ENCODE measurements around the gene HMGXB3. TPM values are rescaled to one million over a fixed set of nuclear protein-coding genes. Genes with fewer than 3 reads are reported as not detected.

Gene HMGXB3
- polyA plus RNA-seq, 1 donor from 2014 or later: 66.6 TPM

DNA sequence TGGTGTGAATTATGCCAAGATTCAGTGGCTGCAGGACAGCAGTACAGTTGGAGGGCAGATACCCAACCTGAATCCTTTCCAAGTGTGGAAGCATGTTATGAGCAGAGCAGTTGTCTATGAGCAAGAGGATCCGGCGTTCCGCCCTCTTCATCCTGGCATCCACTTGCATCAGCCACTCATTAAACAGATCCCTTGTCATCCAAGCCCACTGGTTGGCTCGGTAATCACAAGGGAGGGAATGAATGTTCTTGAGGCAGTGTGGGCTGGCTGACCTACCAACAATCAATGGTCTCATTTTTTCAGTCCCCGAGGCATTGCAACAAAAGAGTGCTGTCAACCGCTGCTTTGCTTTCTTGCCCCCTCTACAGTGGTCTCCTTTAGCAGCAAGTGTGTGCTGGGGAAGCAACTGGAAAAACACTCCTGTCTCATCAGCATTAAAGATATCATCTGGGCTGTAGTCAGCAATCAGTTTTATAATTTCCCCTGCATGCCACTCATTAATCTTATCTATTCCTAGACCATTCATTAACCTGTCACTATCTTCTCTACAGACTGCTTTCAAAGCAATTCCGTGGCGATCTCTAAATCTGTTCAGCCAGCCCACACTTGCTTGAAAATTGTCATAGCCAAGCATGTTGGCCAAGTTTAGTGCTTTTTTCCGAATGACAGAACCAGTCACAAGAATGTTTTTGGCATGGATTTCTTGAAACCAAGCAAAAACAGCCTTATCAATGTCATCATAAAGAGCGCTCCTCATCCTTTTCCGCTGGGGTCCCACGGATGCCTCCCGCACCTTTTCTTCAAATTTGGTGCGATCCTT lies 4.9 kb upstream of the HMGXB3 start:
- Histone ChIP-seq H2AFZ (ENCODE audit: low read depth, low read length) (no peak overlapping the region), H3K9ac (ENCODE audit: low read length) (no peak overlapping the region), H3K9me3 (ENCODE audit: low read length) (no peaks in the 10 kb centered on the region), H3K36me3 (ENCODE audit: insufficient read depth, low read length) (no peaks in the 10 kb centered on the region), H3K27ac (ENCODE audit: low read length) (no peak overlapping the region), H3K79me2 (replicated peaks; ENCODE audit: insufficient read depth, low read length) (no peaks in the 10 kb centered on the region), H3F3A (ENCODE audit: insufficient read depth, low read length, poor library complexity, severe bottlenecking) (no peaks in the 10 kb centered on the region), H3K27me3 (ENCODE audit: insufficient read depth, low read depth, low read length) (no peaks in the 10 kb centered on the region), H3K4me2 (ENCODE audit: low read length) (no peak overlapping the region), H4K20me1 (ENCODE audit: insufficient read depth) (no peaks in the 10 kb centered on the region), H3K4me3 (ENCODE audit: low read length) (no peak overlapping the region), H3K9me2 (ENCODE audit: insufficient read depth, low read length) (no peaks in the 10 kb centered on the region)
- TF ChIP-seq EZH2 (IDR thresholded peaks at IDR 0.05; ENCODE audit: borderline replicate concordance, insufficient read depth, low read length, poor library complexity, severe bottlenecking) (no peak), MXI1 (conservative IDR thresholded peaks at IDR 0.05; ENCODE audit: poor library complexity, severe bottlenecking) (no peak), SMC3 (conservative IDR thresholded peaks at IDR 0.05; ENCODE audit: poor library complexity) (no peak), EP300 (conservative IDR thresholded peaks at IDR 0.05; ENCODE audit: poor library complexity, severe bottlenecking) (no peak), RAD21 (conservative IDR thresholded peaks at IDR 0.05) (no peak), TAF1 (IDR thresholded peaks at IDR 0.05; ENCODE audit: low read depth) (no peak), POLR2AphosphoS5 (IDR thresholded peaks at IDR 0.05) (no peak)
- TF ChIP-seq, protein P1, sequence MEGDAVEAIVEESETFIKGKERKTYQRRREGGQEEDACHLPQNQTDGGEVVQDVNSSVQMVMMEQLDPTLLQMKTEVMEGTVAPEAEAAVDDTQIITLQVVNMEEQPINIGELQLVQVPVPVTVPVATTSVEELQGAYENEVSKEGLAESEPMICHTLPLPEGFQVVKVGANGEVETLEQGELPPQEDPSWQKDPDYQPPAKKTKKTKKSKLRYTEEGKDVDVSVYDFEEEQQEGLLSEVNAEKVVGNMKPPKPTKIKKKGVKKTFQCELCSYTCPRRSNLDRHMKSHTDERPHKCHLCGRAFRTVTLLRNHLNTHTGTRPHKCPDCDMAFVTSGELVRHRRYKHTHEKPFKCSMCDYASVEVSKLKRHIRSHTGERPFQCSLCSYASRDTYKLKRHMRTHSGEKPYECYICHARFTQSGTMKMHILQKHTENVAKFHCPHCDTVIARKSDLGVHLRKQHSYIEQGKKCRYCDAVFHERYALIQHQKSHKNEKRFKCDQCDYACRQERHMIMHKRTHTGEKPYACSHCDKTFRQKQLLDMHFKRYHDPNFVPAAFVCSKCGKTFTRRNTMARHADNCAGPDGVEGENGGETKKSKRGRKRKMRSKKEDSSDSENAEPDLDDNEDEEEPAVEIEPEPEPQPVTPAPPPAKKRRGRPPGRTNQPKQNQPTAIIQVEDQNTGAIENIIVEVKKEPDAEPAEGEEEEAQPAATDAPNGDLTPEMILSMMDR (IDR thresholded peaks at IDR 0.05; ENCODE audit: poor library complexity, severe bottlenecking): no peak
- TF ChIP-seq, protein P2, sequence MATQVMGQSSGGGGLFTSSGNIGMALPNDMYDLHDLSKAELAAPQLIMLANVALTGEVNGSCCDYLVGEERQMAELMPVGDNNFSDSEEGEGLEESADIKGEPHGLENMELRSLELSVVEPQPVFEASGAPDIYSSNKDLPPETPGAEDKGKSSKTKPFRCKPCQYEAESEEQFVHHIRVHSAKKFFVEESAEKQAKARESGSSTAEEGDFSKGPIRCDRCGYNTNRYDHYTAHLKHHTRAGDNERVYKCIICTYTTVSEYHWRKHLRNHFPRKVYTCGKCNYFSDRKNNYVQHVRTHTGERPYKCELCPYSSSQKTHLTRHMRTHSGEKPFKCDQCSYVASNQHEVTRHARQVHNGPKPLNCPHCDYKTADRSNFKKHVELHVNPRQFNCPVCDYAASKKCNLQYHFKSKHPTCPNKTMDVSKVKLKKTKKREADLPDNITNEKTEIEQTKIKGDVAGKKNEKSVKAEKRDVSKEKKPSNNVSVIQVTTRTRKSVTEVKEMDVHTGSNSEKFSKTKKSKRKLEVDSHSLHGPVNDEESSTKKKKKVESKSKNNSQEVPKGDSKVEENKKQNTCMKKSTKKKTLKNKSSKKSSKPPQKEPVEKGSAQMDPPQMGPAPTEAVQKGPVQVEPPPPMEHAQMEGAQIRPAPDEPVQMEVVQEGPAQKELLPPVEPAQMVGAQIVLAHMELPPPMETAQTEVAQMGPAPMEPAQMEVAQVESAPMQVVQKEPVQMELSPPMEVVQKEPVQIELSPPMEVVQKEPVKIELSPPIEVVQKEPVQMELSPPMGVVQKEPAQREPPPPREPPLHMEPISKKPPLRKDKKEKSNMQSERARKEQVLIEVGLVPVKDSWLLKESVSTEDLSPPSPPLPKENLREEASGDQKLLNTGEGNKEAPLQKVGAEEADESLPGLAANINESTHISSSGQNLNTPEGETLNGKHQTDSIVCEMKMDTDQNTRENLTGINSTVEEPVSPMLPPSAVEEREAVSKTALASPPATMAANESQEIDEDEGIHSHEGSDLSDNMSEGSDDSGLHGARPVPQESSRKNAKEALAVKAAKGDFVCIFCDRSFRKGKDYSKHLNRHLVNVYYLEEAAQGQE (IDR thresholded peaks at IDR 0.05; ENCODE audit: borderline replicate concordance): no peak

DNA sequence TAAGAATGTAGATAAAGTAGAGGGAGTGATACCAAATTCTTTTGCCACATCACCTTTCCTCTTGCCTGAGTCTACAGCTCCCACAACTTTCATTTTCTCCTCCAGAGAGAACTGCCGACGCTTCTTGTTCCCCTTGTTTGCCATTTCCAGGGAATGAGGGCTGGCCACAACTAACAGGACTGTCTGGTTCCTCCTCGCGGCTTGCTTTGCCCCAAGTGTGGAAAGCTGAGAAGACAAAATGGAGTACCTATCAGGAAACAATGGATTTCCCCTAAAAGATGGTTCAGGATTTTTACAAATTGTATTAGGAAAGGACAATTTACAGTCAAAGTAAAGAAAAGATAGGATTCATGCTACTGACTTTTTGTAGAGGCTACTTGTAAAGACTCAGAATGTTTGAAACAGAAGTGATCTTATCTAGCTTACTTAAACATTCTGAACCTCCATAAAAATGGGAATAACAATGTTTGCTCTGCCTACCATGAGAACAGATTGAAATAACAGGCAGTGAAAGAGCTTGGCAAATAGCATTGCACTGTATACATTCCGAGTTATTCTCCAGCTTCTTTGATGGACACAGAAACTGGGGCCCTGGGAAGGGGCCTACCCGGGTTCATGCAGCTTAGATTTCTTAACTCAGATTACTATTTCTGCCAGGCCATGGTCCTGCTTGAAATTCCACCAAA lies 4.2 kb upstream of the HMGXB3 start:
- no peaks in the 10 kb centered on the region for H3K36me3 ChIP-seq (ENCODE audit: insufficient read depth, low read length)
- peaks cover 3% of the 10 kb centered on the region for H3K79me2 ChIP-seq (replicated peaks; ENCODE audit: insufficient read depth, low read length)
- no peak overlapping the region for H3K27ac ChIP-seq (ENCODE audit: low read length)
- no peaks in the 10 kb centered on the region for H3F3A ChIP-seq (ENCODE audit: insufficient read depth, low read length, poor library complexity, severe bottlenecking)
- H3K4me3 ChIP-seq (ENCODE audit: low read length): no peak overlapping the region
- no peaks in the 10 kb centered on the region for H4K20me1 ChIP-seq (ENCODE audit: insufficient read depth)
- no peaks in the 10 kb centered on the region for H3K9me3 ChIP-seq (ENCODE audit: low read length)
- H3K9ac ChIP-seq (ENCODE audit: low read length): no peak overlapping the region
- H2AFZ ChIP-seq (ENCODE audit: low read depth, low read length): no peak overlapping the region
- no peaks in the 10 kb centered on the region for H3K27me3 ChIP-seq (ENCODE audit: insufficient read depth, low read depth, low read length)
- no peak overlapping the region for H3K4me2 ChIP-seq (ENCODE audit: low read length)
- no peaks in the 10 kb centered on the region for H3K9me2 ChIP-seq (ENCODE audit: insufficient read depth, low read length)
- TF ChIP-seq SMC3 (conservative IDR thresholded peaks at IDR 0.05; ENCODE audit: poor library complexity): no peak
- no peak for TF ChIP-seq TAF1 (IDR thresholded peaks at IDR 0.05; ENCODE audit: low read depth)
- TF ChIP-seq, protein P2 (IDR thresholded peaks at IDR 0.05; ENCODE audit: borderline replicate concordance): no peak
- TF ChIP-seq EP300 (conservative IDR thresholded peaks at IDR 0.05; ENCODE audit: poor library complexity, severe bottlenecking): no peak
- TF ChIP-seq EZH2 (IDR thresholded peaks at IDR 0.05; ENCODE audit: borderline replicate concordance, insufficient read depth, low read length, poor library complexity, severe bottlenecking): no peak
- no peak for TF ChIP-seq RAD21 (conservative IDR thresholded peaks at IDR 0.05)
- TF ChIP-seq POLR2AphosphoS5 (IDR thresholded peaks at IDR 0.05): no peak
- TF ChIP-seq, protein P1 (IDR thresholded peaks at IDR 0.05; ENCODE audit: poor library complexity, severe bottlenecking): no peak
- TF ChIP-seq MXI1 (conservative IDR thresholded peaks at IDR 0.05; ENCODE audit: poor library complexity, severe bottlenecking): no peak
